GM12872 (cell line): ENCODE results near the gene SNPH.

Source experiments
- CTCF ChIP-seq: IDR thresholded peaks from 3 replicates; pipeline ENCODE4 v1.5.1; 2011; ENCODE audit warnings: low read depth, mild to moderate bottlenecking, low read length, moderate library complexity; ENCODE audit not compliant: insufficient read depth

SNPH gene

DNA sequence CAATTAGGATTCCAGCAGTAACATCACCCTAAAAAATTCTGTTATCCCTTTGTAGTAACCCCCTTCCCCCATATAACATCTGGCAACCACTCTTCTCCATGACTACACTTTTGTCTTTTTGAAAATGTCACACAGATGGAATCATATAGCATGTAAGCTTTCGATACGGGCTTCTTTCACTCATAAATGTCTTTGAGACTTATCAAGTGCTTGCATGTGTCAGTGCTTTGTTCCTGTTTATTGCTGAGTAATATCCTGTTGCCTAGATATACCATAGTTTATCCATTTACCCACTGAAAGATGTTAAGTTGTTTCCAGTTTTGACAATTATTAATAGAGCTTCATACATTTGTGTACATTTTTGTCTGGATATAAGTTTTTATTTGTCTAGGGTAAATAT is 10.4 kb upstream of the SNPH start:
- no peak for TF ChIP-seq CTCF

DNA sequence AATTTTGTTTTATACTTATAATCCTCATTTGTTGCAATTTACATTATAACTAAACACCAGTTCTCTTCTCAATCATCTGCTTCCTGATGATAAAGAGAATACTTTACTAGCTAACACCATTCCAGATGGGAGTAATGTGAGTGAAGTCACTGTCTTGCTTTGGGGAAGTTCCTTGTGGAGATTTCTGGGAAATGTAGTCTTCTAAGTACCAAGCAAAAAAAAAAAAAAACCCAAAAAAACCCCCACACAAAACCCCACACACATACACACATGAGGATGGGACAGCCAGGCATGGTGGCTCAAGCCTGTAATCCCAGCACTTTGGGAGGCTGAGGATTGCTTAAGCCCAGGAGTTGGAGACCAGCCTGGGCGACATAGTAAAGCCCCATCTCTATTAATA is 2.2 kb upstream of the SNPH start:
- TF ChIP-seq CTCF = no peak

DNA sequence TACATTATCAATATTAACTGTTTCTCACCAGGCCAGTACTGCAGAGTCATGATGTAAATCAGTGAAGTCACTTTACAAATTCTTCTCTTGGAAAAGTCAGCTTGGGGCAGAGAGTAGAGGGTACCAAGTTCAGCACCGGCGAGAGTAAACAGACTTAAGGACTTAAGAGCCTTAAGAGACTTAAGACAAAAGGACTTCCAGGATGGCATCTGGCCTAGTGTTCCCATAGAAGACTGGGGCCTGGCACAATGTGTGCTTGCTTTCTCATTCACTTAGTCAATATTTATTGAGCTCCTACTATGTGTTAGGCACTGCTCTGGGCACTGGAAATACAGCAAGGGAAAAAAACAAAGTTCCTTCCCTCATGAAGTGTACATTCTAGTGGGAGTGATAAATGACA is 1.4 kb upstream of the SNPH start:
- TF ChIP-seq CTCF = no peak

DNA sequence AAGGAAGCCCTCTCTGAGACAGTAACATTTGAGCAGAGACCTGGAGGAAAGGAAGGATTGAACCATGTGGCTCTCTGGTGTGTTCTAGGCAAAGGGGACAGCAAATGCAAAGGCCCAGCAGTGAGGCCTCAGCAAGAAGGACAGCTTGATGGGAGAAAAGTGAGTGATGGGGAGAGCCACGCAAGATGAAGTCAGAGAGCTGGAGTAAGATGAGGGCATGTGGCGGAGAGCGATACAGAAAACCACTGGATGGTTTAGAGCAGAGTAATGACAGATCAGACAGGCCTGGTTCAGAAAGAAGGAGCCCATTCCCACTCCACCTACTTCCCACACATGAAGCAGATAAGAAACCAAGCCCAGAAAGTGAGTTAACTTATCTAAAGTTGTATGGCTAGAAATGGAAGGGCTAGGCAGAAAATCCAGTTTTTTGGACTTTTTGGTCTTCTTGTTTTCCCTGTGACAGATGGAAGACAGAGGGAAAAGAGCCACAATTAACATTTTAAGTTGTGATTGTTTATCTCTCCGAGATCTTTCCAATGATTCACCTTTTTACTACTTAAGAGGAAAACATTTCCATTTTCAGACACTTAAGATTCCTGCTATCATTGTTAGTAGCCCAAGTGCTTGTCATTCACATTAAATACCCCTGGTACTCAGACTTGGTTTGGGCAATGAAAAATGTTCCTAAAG is 723 bp upstream of the SNPH start:
- no peak for TF ChIP-seq CTCF

DNA sequence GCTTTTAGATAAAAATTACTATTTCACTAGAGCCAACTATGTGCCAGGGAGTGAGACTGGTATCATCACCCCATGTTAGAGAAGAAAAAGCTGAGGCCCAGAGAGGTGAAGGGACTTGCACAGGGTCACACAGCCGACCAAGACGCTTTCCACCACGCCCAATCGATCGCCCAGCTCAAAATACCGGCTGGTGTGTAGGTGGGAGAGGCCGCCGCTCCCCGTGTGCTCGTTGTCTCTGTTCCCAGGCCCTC is 253 bp upstream of the SNPH start:
- TF ChIP-seq CTCF = no peak

- TF ChIP-seq CTCF = no peak
Measured at GRCh38 chr20:1267161-1267560, 1.1 kb downstream of the SNPH start.

- no peak for TF ChIP-seq CTCF
Measured at GRCh38 chr20:1267809-1268374, 1.8 kb downstream of the SNPH start.
